Calu3 (cell line): ENCODE data around the gene ABCA12. TPM values are rescaled to one million over a fixed set of nuclear protein-coding genes. Genes with fewer than 3 reads are reported as not detected.

Source experiments
- BruUV-seq: library from RNA; stranded (reverse); fragments of 400-500 nt; replicated peaks from 2 replicates; lab custom pipeline; 2021; lab: Mats Ljungman, UMichigan
- CTCF ChIA-PET: fragments of 300-600 bp; sonication (Branson Sonifier 250); formaldehyde crosslinking; loops from one replicate; lab custom pipeline; 2022; ENCODE audit warnings: antibody characterized with exemption; lab: Charles Lee
- DNase-seq: peaks from one replicate; pipeline ENCODE4 v3.0.0; 2022
- H3K27ac Mint-ChIP-seq: one replicate; pipeline ENCODE4 v1.8.0; 2022; ENCODE audit warnings: mixed read lengths; ENCODE audit not compliant: unreplicated experiment
- H3K27me3 Mint-ChIP-seq: one replicate; pipeline ENCODE4 v1.8.0; 2022; ENCODE audit warnings: mixed read lengths; ENCODE audit not compliant: unreplicated experiment
- H3K36me3 Mint-ChIP-seq: one replicate; pipeline ENCODE4 v1.8.0; 2022; ENCODE audit warnings: mild to moderate bottlenecking, moderate library complexity, mixed read lengths; ENCODE audit not compliant: insufficient read depth, unreplicated experiment
- H3K4me1 Mint-ChIP-seq: one replicate; pipeline ENCODE4 v1.8.0; 2022; ENCODE audit warnings: mild to moderate bottlenecking, low read depth, mixed read lengths; ENCODE audit not compliant: unreplicated experiment
- H3K4me3 Mint-ChIP-seq: one replicate; pipeline ENCODE4 v1.8.0; 2022; ENCODE audit warnings: mild to moderate bottlenecking, low read depth, moderate library complexity, mixed read lengths; ENCODE audit not compliant: unreplicated experiment
- H3K9me3 Mint-ChIP-seq: one replicate; pipeline ENCODE4 v1.8.0; 2022; ENCODE audit warnings: low read depth, mixed read lengths; ENCODE audit not compliant: unreplicated experiment
- intact Hi-C: fragments of 100-400 bp; cut with micrococcal nuclease; formaldehyde crosslinking; loops from one replicate; pipeline ENCODE4 v1.10.0; 2022; ENCODE audit not compliant: unreplicated experiment
- total RNA-seq: library from RNA; stranded (reverse); gene quantifications from 2 replicates; pipeline ENCODE4 v1.2.3, GENCODE V29; 2022
- TF ChIP-seq, protein P1 (sequence below): fragments of 200-600 bp; IDR thresholded peaks from one replicate; pipeline ENCODE4 v1.8.0; 2022; ENCODE audit warnings: antibody characterized with exemption; ENCODE audit not compliant: unreplicated experiment

The ABCA12 gene
- total RNA-seq, 1 experiment from 2014 or later, result 4.8 TPM

DNA sequence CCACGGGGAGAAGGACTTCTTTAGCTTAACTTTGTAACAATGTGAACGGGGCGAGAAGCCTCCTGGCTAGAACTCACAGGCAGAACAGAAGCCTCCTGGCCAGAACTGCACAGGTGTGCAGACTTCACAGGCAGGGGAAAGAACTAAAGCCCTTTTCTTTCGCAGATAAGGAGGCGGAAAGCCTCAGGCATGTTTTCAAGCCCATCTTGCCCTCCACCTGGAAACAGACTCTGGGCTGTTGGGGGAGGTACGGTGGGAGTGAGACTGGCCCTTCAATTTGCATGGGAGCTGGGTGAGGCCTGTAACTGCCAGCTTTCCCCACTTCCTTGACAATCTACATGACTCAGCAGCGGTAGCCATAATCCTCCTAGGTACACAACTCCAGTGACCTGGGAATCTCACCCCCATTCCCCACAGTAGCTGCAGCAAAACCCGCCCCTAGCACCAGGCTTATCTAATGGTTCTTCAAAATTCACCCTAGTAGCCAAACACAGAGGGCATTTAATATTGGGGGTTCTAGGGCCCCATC, 22.9 kb upstream of the ABCA12 start:
- TF ChIP-seq, protein P1, sequence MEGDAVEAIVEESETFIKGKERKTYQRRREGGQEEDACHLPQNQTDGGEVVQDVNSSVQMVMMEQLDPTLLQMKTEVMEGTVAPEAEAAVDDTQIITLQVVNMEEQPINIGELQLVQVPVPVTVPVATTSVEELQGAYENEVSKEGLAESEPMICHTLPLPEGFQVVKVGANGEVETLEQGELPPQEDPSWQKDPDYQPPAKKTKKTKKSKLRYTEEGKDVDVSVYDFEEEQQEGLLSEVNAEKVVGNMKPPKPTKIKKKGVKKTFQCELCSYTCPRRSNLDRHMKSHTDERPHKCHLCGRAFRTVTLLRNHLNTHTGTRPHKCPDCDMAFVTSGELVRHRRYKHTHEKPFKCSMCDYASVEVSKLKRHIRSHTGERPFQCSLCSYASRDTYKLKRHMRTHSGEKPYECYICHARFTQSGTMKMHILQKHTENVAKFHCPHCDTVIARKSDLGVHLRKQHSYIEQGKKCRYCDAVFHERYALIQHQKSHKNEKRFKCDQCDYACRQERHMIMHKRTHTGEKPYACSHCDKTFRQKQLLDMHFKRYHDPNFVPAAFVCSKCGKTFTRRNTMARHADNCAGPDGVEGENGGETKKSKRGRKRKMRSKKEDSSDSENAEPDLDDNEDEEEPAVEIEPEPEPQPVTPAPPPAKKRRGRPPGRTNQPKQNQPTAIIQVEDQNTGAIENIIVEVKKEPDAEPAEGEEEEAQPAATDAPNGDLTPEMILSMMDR, result no peak
- no peaks in the 10 kb centered on the region for H3K27me3 Mint-ChIP-seq
- H3K4me3 Mint-ChIP-seq, result no peak overlapping the region
- BruUV-seq, result no TSS peak
- H3K27ac Mint-ChIP-seq, result no peak overlapping the region
- H3K9me3 Mint-ChIP-seq, result peaks cover 4% of the 10 kb centered on the region
- intact Hi-C loops, result no loop called here
- DNase-seq, result no peak
- no peaks in the 10 kb centered on the region for H3K4me1 Mint-ChIP-seq
- no peaks in the 10 kb centered on the region for H3K36me3 Mint-ChIP-seq
- CTCF ChIA-PET, result no interaction called here

DNA sequence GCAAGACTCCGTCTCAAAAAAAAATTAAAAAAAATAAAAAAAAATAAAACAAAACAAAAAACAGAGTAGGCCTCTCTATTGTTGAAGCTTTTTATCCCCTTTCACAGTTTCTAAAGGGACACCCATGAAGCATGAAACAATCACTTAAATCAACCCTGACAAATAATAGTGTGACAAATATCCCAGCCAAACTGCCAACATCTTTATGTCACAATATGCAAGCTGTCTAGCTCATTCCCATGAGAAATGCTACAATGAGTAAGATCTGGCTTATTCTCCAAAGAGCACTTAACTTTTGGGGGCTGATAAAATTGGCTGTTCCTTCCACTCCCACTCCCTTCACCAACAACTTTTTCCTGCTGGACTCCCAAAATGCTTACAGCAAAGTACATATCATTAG, 21.7 kb upstream of the ABCA12 start:
- H3K9me3 Mint-ChIP-seq, result peaks cover 4% of the 10 kb centered on the region
- CTCF ChIA-PET, result no interaction called here
- TF ChIP-seq, protein P1, result no peak
- no peak overlapping the region for H3K27ac Mint-ChIP-seq
- no peak overlapping the region for H3K4me3 Mint-ChIP-seq
- H3K27me3 Mint-ChIP-seq, result no peaks in the 10 kb centered on the region
- BruUV-seq, result no TSS peak
- H3K36me3 Mint-ChIP-seq, result no peaks in the 10 kb centered on the region
- no peak for DNase-seq
- no peaks in the 10 kb centered on the region for H3K4me1 Mint-ChIP-seq
- intact Hi-C loops, result no loop called here

DNA sequence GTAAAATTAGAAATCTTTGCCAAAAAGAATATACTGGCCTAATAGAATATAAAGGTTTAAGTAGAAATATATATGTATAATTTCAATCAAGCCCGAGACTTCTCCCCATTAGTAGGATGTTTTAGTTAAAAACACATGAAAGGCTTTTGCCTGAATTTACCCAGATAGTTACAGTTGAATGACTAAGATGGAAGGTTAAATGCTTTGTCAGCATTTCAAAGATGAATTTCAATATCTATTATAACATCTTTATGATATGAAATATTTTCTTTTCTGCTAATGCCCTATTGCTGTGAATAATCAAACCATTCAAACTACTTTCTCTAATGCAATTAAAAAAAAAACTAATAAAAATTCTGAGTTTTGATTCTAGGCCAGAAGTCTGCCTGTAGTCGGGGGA, 18.0 kb upstream of the ABCA12 start:
- no peak overlapping the region for H3K27ac Mint-ChIP-seq

DNA sequence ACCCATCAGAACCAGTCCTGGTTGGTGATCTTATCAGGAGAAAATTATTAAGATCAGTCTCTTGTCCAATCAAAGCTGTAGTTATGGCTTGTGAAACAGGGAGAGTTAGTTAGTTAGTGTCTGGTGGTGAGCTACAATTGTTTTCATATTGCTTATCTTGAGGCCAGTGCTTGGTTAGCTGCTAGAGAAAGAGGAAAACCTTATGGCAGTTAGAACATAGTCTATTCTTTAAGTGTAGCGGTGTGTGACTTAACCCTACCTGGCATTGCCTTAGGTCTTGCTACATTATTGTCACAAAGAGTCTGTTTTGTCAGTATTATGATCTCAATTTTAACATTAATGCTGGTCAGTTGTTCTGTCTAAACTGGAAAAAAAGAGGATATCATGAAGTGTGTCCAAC, 11.5 kb upstream of the ABCA12 start:
- CTCF ChIA-PET, result interaction anchor here (0.7 kb wide), 1 partner anchor 8 kb away, joined by 3 read pairs; no protein-coding TSS in a partner anchor
- no peaks in the 10 kb centered on the region for H3K27me3 Mint-ChIP-seq
- no TSS peak for BruUV-seq

More for the DNA sequence above, 18.0 kb upstream of the ABCA12 start:
- TF ChIP-seq, protein P1, result no peak
- CTCF ChIA-PET, result no interaction called here
- intact Hi-C loops, result no loop called here
- no TSS peak for BruUV-seq
- H3K36me3 Mint-ChIP-seq, result no peaks in the 10 kb centered on the region
- H3K4me1 Mint-ChIP-seq, result no peaks in the 10 kb centered on the region
- DNase-seq, result no peak
- H3K9me3 Mint-ChIP-seq, result no peaks in the 10 kb centered on the region
- H3K4me3 Mint-ChIP-seq, result no peak overlapping the region
- H3K27me3 Mint-ChIP-seq, result no peaks in the 10 kb centered on the region

More for the DNA sequence above, 11.5 kb upstream of the ABCA12 start:
- H3K36me3 Mint-ChIP-seq, result no peaks in the 10 kb centered on the region
- TF ChIP-seq, protein P1, result no peak
- no peak for DNase-seq
- H3K4me3 Mint-ChIP-seq, result no peak overlapping the region
- H3K27ac Mint-ChIP-seq, result no peak overlapping the region
- no peaks in the 10 kb centered on the region for H3K4me1 Mint-ChIP-seq
- intact Hi-C loops, result no loop called here
- no peaks in the 10 kb centered on the region for H3K9me3 Mint-ChIP-seq
